IMR-90 (cell line): ENCODE measurements around the gene ADAM15. TPM values are rescaled to one million over a fixed set of nuclear protein-coding genes. Genes with fewer than 3 reads are reported as not detected.
A peak's percentile ranks its signal among the peaks of the same experiment; 100 is the strongest.

Experiments used
- ATAC-seq: fragments of 200-7000 bp; cut with Tn5 transposase; 2 replicates; pipeline ENCODE4 v1.9.1; 2020; ENCODE audit warnings: low read depth, mild to moderate bottlenecking, moderate library complexity
- BruUV-seq: library from RNA; stranded (reverse); fragments of 400-500 nt; replicated peaks from 2 replicates; lab custom pipeline; 2021; lab: Mats Ljungman, UMichigan
- CTCF ChIA-PET: fragments of 300-600 bp; formaldehyde crosslinking; extraction: SDS; loops from one replicate; lab custom pipeline; 2021; ENCODE audit warnings: antibody characterized with exemption; lab: Yijun Ruan, JAX
- POLR2A ChIA-PET: fragments of 300-600 bp; sonication (Branson Sonifier 250); formaldehyde crosslinking; loops from one replicate; lab custom pipeline; 2022; ENCODE audit warnings: antibody characterized with exemption; ENCODE audit not compliant: unreplicated experiment; lab: Charles Lee
- DNase-seq: peaks from one replicate; pipeline ENCODE4 v3.0.0; 2013
- H2AFZ ChIP-seq: replicated peaks from 2 replicates; pipeline ENCODE3; 2013; ENCODE audit warnings: low read length, mild to moderate bottlenecking; ENCODE audit not compliant: poor library complexity
- H2AK5ac ChIP-seq: 2 replicates; pipeline ENCODE4 v1.6.1; 2013; ENCODE audit warnings: low read depth, low read length, inconsistent platforms
- H2AK9ac ChIP-seq: replicated peaks from 2 replicates; pipeline ENCODE3; 2013; ENCODE audit warnings: mild to moderate bottlenecking, low read depth, low read length, moderate library complexity; ENCODE audit not compliant: poor library complexity
- H2BK120ac ChIP-seq: 2 replicates; pipeline ENCODE4 v1.6.1; 2013; ENCODE audit warnings: low read depth, low read length, inconsistent platforms
- H2BK15ac ChIP-seq: 3 replicates; pipeline ENCODE4 v1.6.1; 2013; ENCODE audit warnings: low read depth, low read length, inconsistent platforms
- H2BK20ac ChIP-seq: 2 replicates; pipeline ENCODE4 v1.6.1; 2013; ENCODE audit warnings: low read depth, mild to moderate bottlenecking, inconsistent platforms, low read length, moderate library complexity
- H2BK5ac ChIP-seq: 2 replicates; pipeline ENCODE4 v1.6.1; 2013; ENCODE audit warnings: mild to moderate bottlenecking, low read depth, low read length, inconsistent platforms; ENCODE audit not compliant: poor library complexity, severe bottlenecking
- H3K14ac ChIP-seq: replicated peaks from 2 replicates; pipeline ENCODE4 v1.6.1; 2013; ENCODE audit warnings: low read depth, low read length, inconsistent platforms
- H3K18ac ChIP-seq: 2 replicates; pipeline ENCODE4 v1.6.1; 2013; ENCODE audit warnings: low read depth, low read length, control low read depth
- H3K23ac ChIP-seq: 2 replicates; pipeline ENCODE4 v1.6.1; 2013; ENCODE audit warnings: low read depth, low read length, inconsistent platforms
- H3K27ac ChIP-seq: 2 replicates; pipeline ENCODE4 v1.5.1; 2013; ENCODE audit warnings: mild to moderate bottlenecking, control low read depth, low read length; ENCODE audit not compliant: insufficient read depth
- H3K27me3 ChIP-seq: 2 replicates; pipeline ENCODE4 v1.6.1; 2013; ENCODE audit warnings: low read length; ENCODE audit not compliant: control insufficient read depth, insufficient read depth
- H3K36me3 ChIP-seq: 2 replicates; pipeline ENCODE4 v1.6.1; 2013; ENCODE audit warnings: low read length, mixed read lengths; ENCODE audit not compliant: control insufficient read depth, insufficient read depth
- H3K4ac ChIP-seq: 2 replicates; pipeline ENCODE4 v1.6.1; 2013; ENCODE audit warnings: low read depth, low read length, inconsistent platforms
- H3K4me1 ChIP-seq: 2 replicates; pipeline ENCODE4 v1.6.1; 2013; ENCODE audit warnings: low read length, mixed read lengths; ENCODE audit not compliant: control insufficient read depth, insufficient read depth
- H3K4me2 ChIP-seq: 2 replicates; pipeline ENCODE4 v1.6.1; 2013; ENCODE audit warnings: low read depth, mild to moderate bottlenecking, control low read depth, low read length, moderate library complexity
- H3K4me3 ChIP-seq: 2 replicates; pipeline ENCODE4 v1.5.1; 2013; ENCODE audit warnings: low read depth, mild to moderate bottlenecking, control low read depth, low read length, moderate library complexity; ENCODE audit not compliant: insufficient read depth
- H3K56ac ChIP-seq: 2 replicates; pipeline ENCODE4 v1.6.1; 2013; ENCODE audit warnings: low read length, inconsistent platforms; ENCODE audit not compliant: insufficient read depth; ENCODE audit errors: extremely low read depth
- H3K79me1 ChIP-seq, 2 experiments: 2 replicates each; pipeline ENCODE4 v1.6.1; 2013; ENCODE audit warnings: low read length in 2 of 2, inconsistent platforms in 1 of 2, low read depth in 1 of 2
- H3K9ac ChIP-seq: 2 replicates; pipeline ENCODE4 v1.6.1; 2013; ENCODE audit warnings: low read depth, low read length, control low read depth
- H3K9me1 ChIP-seq: 2 replicates; pipeline ENCODE4 v1.6.1; 2013; ENCODE audit warnings: low read length, inconsistent platforms; ENCODE audit not compliant: insufficient read depth
- H3K9me3 ChIP-seq: 2 replicates; pipeline ENCODE4 v1.6.1; 2013; ENCODE audit warnings: low read length; ENCODE audit not compliant: control insufficient read depth, insufficient read depth
- H4K20me1 ChIP-seq: 2 replicates; pipeline ENCODE4 v1.6.1; 2013; ENCODE audit warnings: low read length, inconsistent platforms; ENCODE audit not compliant: insufficient read depth
- H4K5ac ChIP-seq: 2 replicates; pipeline ENCODE4 v1.6.1; 2013; ENCODE audit warnings: mild to moderate bottlenecking, low read depth, low read length, control low read depth
- H4K8ac ChIP-seq, 2 experiments: 2 replicates each; pipeline ENCODE4 v1.6.1; 2013; ENCODE audit warnings: low read depth in 2 of 2, low read length in 2 of 2, control low read depth in 1 of 2, inconsistent platforms in 1 of 2
- H4K91ac ChIP-seq: 2 replicates; pipeline ENCODE4 v1.6.1; 2013; ENCODE audit warnings: low read depth, low read length, inconsistent platforms; ENCODE audit not compliant: insufficient read depth
- CEBPB ChIP-seq: IDR thresholded peaks from 2 replicates; pipeline ENCODE4 v1.6.1; 2012; ENCODE audit warnings: low read depth, low read length, improper control_type of control experiment
- CHD1 ChIP-seq: IDR thresholded peaks from 2 replicates; pipeline ENCODE4 v1.6.1; 2012; ENCODE audit warnings: low read depth, low read length, improper control_type of control experiment
- MAZ ChIP-seq: IDR thresholded peaks from 2 replicates; pipeline ENCODE4 v1.6.1; 2012; ENCODE audit warnings: low read depth, mild to moderate bottlenecking, low read length, improper control_type of control experiment, moderate library complexity, borderline replicate concordance
- MXI1 ChIP-seq: IDR thresholded peaks from 2 replicates; pipeline ENCODE4 v1.6.1; 2012; ENCODE audit warnings: low read depth, mild to moderate bottlenecking, low read length, moderate library complexity, borderline replicate concordance
- NFE2L2 ChIP-seq: fragments of 150-350 bp; IDR thresholded peaks from 2 replicates; pipeline ENCODE4 v1.6.1; 2016; ENCODE audit warnings: low read depth, mild to moderate bottlenecking, low read length
- RAD21 ChIP-seq: IDR thresholded peaks from 2 replicates; pipeline ENCODE4 v1.6.1; 2012; ENCODE audit warnings: low read length, improper control_type of control experiment
- RCOR1 ChIP-seq: IDR thresholded peaks from 2 replicates; pipeline ENCODE4 v1.6.1; 2012; ENCODE audit warnings: mild to moderate bottlenecking, low read length, improper control_type of control experiment; ENCODE audit not compliant: insufficient replicate concordance
- SMC3 ChIP-seq: fragments of 150-350 bp; IDR thresholded peaks from 2 replicates; pipeline ENCODE4 v1.6.1; 2016; ENCODE audit warnings: low read depth, mild to moderate bottlenecking, antibody characterized with exemption, low read length, moderate library complexity
- WGBS, 2 experiments: methylation state at CpG; one replicate each; pipeline versions ENCODE4 v1.1.5 to v1.1.7; 2013; ENCODE audit warnings: missing lambda C conversion rate in 2 of 2; ENCODE audit not compliant: insufficient read length in 1 of 2; ENCODE audit errors: extremely low coverage in 2 of 2; 5-methylcytosine and 5-hydroxymethylcytosine counted together
- dilution Hi-C: fragments of 300-500 bp; cut with HindIII; formaldehyde crosslinking; loops from one replicate; pipeline ENCODE4 v1.14.3; 2018; ENCODE audit warnings: low sequenced_read_pairs; ENCODE audit not compliant: unreplicated experiment
- in situ Hi-C: fragments of 300-500 bp; cut with MboI; formaldehyde crosslinking; loops from 3 replicates; pipeline ENCODE4 v1.14.3; 2019; ENCODE audit warnings: low sequenced_read_pairs, inconsistent platforms, mixed read lengths
- intact Hi-C: fragments of 100-400 bp; cut with micrococcal nuclease; formaldehyde crosslinking; loops from 2 replicates; pipeline ENCODE4 v1.10.0; 2022
- polyA plus RNA-seq, 3 experiments: library from polyadenylated mRNA; depleted of rRNA; stranded (reverse); fragments of >200 nt; gene quantifications; 2 replicates each; pipeline ENCODE4 v1.2.3, GENCODE V29; 2012; ENCODE audit warnings: low replicate concordance in 1 of 3
- total RNA-seq: library from RNA; depleted of rRNA; stranded (reverse); fragments of >200 nt; gene quantifications from 2 replicates; pipeline ENCODE4 v1.2.3, GENCODE V29; 2012
- TF ChIP-seq, protein P1 (sequence below): conservative IDR thresholded peaks from 2 replicates; pipeline ENCODE4 v1.5.1; 2012; ENCODE audit warnings: mild to moderate bottlenecking, low read depth, low read length, improper control_type of control experiment

ADAM15 gene
- total and polyA plus RNA-seq, 2 of the 4 experiments (the other 2 are of a cell fraction), result 25.6 to 52.4 TPM

DNA sequence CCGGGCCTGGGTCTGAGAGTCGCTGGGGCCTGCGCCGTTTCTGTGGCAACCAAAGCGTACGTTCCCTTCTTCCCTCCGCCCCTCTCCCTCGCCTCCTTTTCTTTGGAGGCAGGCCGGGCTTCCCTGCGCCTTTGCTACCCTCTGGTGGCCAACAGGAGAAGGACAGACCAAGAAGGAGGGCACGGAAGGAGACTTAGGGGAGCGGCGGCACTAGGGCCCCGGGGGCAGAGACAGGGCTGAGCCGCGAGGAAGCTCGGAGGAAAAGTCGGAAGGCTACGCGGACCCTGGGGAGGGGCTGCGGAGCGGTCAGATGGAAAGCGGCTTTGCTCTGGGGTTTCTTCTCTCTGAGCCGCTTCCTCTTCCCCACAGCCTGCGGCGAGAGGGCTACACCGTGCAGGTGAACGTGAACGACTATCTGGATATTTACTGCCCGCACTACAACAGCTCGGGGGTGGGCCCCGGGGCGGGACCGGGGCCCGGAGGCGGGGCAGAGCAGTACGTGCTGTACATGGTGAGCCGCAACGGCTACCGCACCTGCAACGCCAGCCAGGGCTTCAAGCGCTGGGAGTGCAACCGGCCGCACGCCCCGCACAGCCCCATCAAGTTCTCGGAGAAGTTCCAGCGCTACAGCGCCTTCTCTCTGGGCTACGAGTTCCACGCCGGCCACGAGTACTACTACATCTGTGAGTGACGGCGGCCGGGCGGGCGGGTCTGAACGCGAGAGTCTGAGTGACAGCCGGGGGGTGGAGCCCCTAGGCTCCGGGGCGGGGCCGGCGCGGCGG is 33.8 kb downstream of the ADAM15 start:
- peak; percentile 80 for TF ChIP-seq MXI1
- no peak for TF ChIP-seq CEBPB
- TF ChIP-seq CHD1, result no peak
- peak; percentile 97 for TF ChIP-seq RAD21
- TF ChIP-seq RCOR1, result peak; percentile 68
- no peak for TF ChIP-seq NFE2L2
- peak; percentile 95 for TF ChIP-seq MAZ
- TF ChIP-seq, protein P1, sequence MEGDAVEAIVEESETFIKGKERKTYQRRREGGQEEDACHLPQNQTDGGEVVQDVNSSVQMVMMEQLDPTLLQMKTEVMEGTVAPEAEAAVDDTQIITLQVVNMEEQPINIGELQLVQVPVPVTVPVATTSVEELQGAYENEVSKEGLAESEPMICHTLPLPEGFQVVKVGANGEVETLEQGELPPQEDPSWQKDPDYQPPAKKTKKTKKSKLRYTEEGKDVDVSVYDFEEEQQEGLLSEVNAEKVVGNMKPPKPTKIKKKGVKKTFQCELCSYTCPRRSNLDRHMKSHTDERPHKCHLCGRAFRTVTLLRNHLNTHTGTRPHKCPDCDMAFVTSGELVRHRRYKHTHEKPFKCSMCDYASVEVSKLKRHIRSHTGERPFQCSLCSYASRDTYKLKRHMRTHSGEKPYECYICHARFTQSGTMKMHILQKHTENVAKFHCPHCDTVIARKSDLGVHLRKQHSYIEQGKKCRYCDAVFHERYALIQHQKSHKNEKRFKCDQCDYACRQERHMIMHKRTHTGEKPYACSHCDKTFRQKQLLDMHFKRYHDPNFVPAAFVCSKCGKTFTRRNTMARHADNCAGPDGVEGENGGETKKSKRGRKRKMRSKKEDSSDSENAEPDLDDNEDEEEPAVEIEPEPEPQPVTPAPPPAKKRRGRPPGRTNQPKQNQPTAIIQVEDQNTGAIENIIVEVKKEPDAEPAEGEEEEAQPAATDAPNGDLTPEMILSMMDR, result peak; percentile 99
- peak; percentile 92 for TF ChIP-seq SMC3
- intact Hi-C loops (loop anchor here (1.0 to 10.0 kb wide), 4 partner anchors 22 to 610 kb away; partner anchors contain the start of genes EFNA4 and PYGO2), dilution Hi-C loops (no loop called here), in situ Hi-C loops (no loop called here)
- Histone ChIP-seq H3K27me3 (peaks cover 43% of the 10 kb centered on the region), H3K4ac (no peak overlapping the region; the same call in 1 of the 2 replicates), H3K4me2 (peak overlapping the region; percentile 79), H3K36me3 (no peaks in the 10 kb centered on the region), H4K20me1 (peaks cover 6% of the 10 kb centered on the region), H4K8ac (peak overlapping the region; percentile 36 to 61; a peak in 2 of 4 replicates), H3K4me3 (peak overlapping the region; percentile 76), H3K9me1 (peaks cover 5% of the 10 kb centered on the region), H3K18ac (peak overlapping the region; percentile 35; the same call in 1 of the 2 replicates), H2AK9ac (peak overlapping the region; percentile 2), H3K14ac (no peak overlapping the region), H2AK5ac (no peak overlapping the region), H3K79me1 (no peaks in the 10 kb centered on the region; a peak in 1 of 4 replicates), H3K4me1 (peaks cover 5% of the 10 kb centered on the region; the same call in 1 of the 2 replicates), H3K27ac (peak overlapping the region; percentile 60), H3K56ac (no peak overlapping the region), H2BK5ac (peak overlapping the region; percentile 40), H2BK20ac (no peak overlapping the region), H2BK120ac (no peak overlapping the region), H4K5ac (no peak overlapping the region; the same call in 1 of the 2 replicates), H3K9ac (peak overlapping the region; percentile 64), H2AFZ (peak overlapping the region; percentile 99), H4K91ac (peak overlapping the region; percentile 45; the same call in 1 of the 2 replicates), H2BK15ac (peak overlapping the region; percentile 41; the same call in 2 of the 3 replicates), H3K23ac (no peak overlapping the region), H3K9me3 (no peaks in the 10 kb centered on the region)
- DNase-seq (peak; percentile 91), ATAC-seq (peak; percentile 87)
- ChIA-PET POLR2A (no interaction called here), CTCF (interaction anchor here (0.5 to 1.7 kb wide), 20 partner anchors 15 to 856 kb away, joined by 3 to 9 read pairs (median 4); partner anchors contain the start of genes ADAM15, KRTCAP2, PMVK and PYGO2)
- WGBS, 2 experiments, result 1% methylated on average over 43 of the region's 67 CpGs; no CpG with 5 or more reads in 1 of the 2 experiments
- BruUV-seq, result no TSS peak
